BE2C (cell line): ENCODE results near the gene HOMER3.

ENCODE experiments used
- DNase-seq: peaks from one replicate; pipeline ENCODE4 v3.0.0-alpha.2; 2020
- H3K27me3 ChIP-seq: fragments of 250-450 bp; sonication (Bioruptor Pico); 2 replicates; pipeline ENCODE4 v1.5.1; 2020; ENCODE audit warnings: mild to moderate bottlenecking
- H3K36me3 ChIP-seq: fragments of 250-450 bp; sonication (Bioruptor Pico); 2 replicates; pipeline ENCODE4 v1.5.1; 2020; ENCODE audit warnings: mild to moderate bottlenecking
- H3K4me1 ChIP-seq: fragments of 250-450 bp; sonication (Bioruptor Pico); 2 replicates; pipeline ENCODE4 v1.5.1; 2020
- H3K4me3 ChIP-seq: 2 replicates; pipeline ENCODE4 v1.5.1; 2011; ENCODE audit warnings: low read depth, low read length
- H3K9me3 ChIP-seq: fragments of 250-450 bp; sonication (Bioruptor Pico); 2 replicates; pipeline ENCODE4 v1.5.1; 2020
- CTCF ChIP-seq: IDR thresholded peaks from 2 replicates; pipeline ENCODE4 v1.5.1; 2012; ENCODE audit warnings: mild to moderate bottlenecking, low read depth, low read length

HOMER3 gene

GRCh38 chr19:18910010-18910409 lies 31.0 kb downstream of the HOMER3 start:
- peaks cover 10% of the 10 kb centered on the region for H3K36me3 ChIP-seq
- H3K9me3 ChIP-seq = no peaks in the 10 kb centered on the region
- no peak for DNase-seq
- no peaks in the 10 kb centered on the region for H3K4me1 ChIP-seq
- no peak overlapping the region for H3K4me3 ChIP-seq
- TF ChIP-seq CTCF = no peak
- no peaks in the 10 kb centered on the region for H3K27me3 ChIP-seq

- Histone ChIP-seq H3K4me1 (no peaks in the 10 kb centered on the region), H3K9me3 (no peaks in the 10 kb centered on the region), H3K27me3 (no peaks in the 10 kb centered on the region), H3K36me3 (peaks cover 10% of the 10 kb centered on the region), H3K4me3 (no peak overlapping the region)
- TF ChIP-seq CTCF = no peak
- no peak for DNase-seq
Measured at GRCh38 chr19:18908917-18909619, 31.9 kb downstream of the HOMER3 start.

GRCh38 chr19:18906605-18907519 lies 34.2 kb downstream of the HOMER3 start:
- H3K36me3 ChIP-seq = peaks cover 10% of the 10 kb centered on the region
- H3K27me3 ChIP-seq = no peaks in the 10 kb centered on the region
- H3K4me1 ChIP-seq = no peaks in the 10 kb centered on the region
- no peak overlapping the region for H3K4me3 ChIP-seq
- no peaks in the 10 kb centered on the region for H3K9me3 ChIP-seq
- DNase-seq = peak; percentile 6
- TF ChIP-seq CTCF = no peak

- Histone ChIP-seq H3K27me3 (no peaks in the 10 kb centered on the region), H3K4me3 (no peak overlapping the region), H3K36me3 (peaks cover 10% of the 10 kb centered on the region), H3K4me1 (no peaks in the 10 kb centered on the region), H3K9me3 (no peaks in the 10 kb centered on the region)
- no peak for TF ChIP-seq CTCF
- no peak for DNase-seq
Measured at GRCh38 chr19:18905513-18906236, 35.3 kb downstream of the HOMER3 start.

- H3K9me3 ChIP-seq = no peaks in the 10 kb centered on the region
- no peaks in the 10 kb centered on the region for H3K27me3 ChIP-seq
- H3K4me1 ChIP-seq = no peaks in the 10 kb centered on the region
- peaks cover 10% of the 10 kb centered on the region for H3K36me3 ChIP-seq
- no peak for DNase-seq
- TF ChIP-seq CTCF = no peak
- H3K4me3 ChIP-seq = no peak overlapping the region
Measured at GRCh38 chr19:18905058-18905456, 36.0 kb downstream of the HOMER3 start.
